SH-SY5Y (cell line): ENCODE results near the gene CPB2.

Experiments used
- GATA2 ChIP-seq: IDR thresholded peaks from 2 replicates; pipeline ENCODE4 v1.6.1; 2011; ENCODE audit warnings: mild to moderate bottlenecking, low read depth, low read length
- GATA3 ChIP-seq: IDR thresholded peaks from 2 replicates; pipeline ENCODE4 v1.6.1; 2011; ENCODE audit warnings: low read depth, mild to moderate bottlenecking, low read length, moderate library complexity

- TF ChIP-seq GATA3 (no peak), GATA2 (no peak)
Measured at GRCh38 chr13:46004491-46004890, 100.3 kb downstream of the CPB2 start.
